Measurements from ENCODE around the gene KRT40. TPM values are rescaled to one million over a fixed set of nuclear protein-coding genes. Genes with fewer than 3 reads are reported as not detected.

Gene KRT40
- not detected in 2 replicates for total RNA-seq

DNA sequence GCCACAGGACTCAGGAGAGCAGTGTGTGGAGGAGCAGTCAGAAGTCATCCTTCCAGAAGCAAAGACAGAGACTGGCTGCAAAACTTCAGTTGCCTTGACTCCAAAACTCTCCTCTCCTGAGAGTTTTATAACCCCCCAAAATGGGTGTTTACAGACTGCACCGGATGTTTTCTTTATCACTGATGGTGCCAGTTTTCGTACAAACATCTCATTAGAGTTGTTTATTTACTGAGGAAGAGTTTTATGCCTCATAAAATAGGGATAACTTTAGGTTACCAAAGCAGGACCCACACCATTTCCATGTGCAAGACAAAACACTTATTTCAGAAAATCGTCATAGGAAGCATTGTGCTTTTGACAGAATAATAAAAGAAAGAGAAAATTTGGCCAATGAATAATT, at the start of gene KRT40:
TSS of gene KRT40 (minus strand) at position 101 of the 400 bp plus-strand sequence. CDS start at position 48, 53 bp downstream.
- DNase-seq (ENCODE audit: low read depth), result no peak
- TF ChIP-seq CTCF (conservative IDR thresholded peaks at IDR 0.05; ENCODE audit: low read depth, low read length), result no peak
- H3K4me3 ChIP-seq (ENCODE audit: low read depth, low read length), result no peak within 1 kb of the TSS

DNA sequence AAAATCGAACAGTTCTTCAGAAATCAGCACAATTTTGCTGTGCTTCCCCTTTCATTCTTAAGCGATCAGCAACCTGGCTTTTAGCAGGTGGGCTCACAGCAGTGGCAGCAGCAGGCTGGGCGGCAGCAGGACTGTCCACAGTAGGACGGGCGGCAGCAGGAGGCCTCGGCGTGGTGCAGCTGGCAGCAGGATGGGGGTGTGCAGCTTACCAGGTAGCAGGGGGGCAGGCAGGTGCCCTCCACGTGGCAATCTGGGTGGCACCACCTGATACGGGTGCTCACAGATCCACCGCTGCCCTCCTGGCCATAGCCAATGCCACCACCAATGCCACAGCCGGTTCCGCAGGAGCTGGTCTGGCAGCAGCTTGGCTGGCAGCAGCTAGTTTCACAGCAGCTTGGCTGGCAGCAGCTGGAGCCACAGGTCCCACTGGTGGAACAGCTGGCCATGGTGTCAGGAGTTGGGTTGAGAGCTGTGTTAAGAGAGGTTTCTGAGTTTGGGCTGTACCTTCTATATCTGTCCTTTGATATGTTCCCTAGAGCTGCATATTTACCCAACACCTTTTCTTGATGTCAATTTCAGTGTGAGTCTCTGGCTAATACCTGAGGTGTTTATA, 45.6 kb upstream of the KRT40 start, which contains the start of gene KRTAP1-4:
TSS of gene KRTAP1-4 (minus strand) at position 563 of the 613 bp plus-strand sequence. CDS start at position 446, 117 bp downstream.
- no peak within 1 kb of the TSS for H3K4me3 ChIP-seq (ENCODE audit: low read depth, low read length)
- no peak for TF ChIP-seq CTCF (conservative IDR thresholded peaks at IDR 0.05; ENCODE audit: low read depth, low read length)
- DNase-seq (ENCODE audit: low read depth), result no peak

- no peak for TF ChIP-seq CTCF (conservative IDR thresholded peaks at IDR 0.05; ENCODE audit: low read depth, low read length)
- DNase-seq (ENCODE audit: low read depth), result no peak
Measured at GRCh38 chr17:41026715-41027471, 42.8 kb upstream of the KRT40 start, which contains the start of gene KRTAP1-5. KRTAP1-5 (minus strand) TSS chr17:41027208; CDS start chr17:41027155, 53 bp downstream.

GRCh38 chr17:41024697-41025096, 40.6 kb upstream of the KRT40 start:
- H3K4me3 ChIP-seq (ENCODE audit: low read depth, low read length), result no peak overlapping the region
- no peak for TF ChIP-seq CTCF (conservative IDR thresholded peaks at IDR 0.05; ENCODE audit: low read depth, low read length)

More at GRCh38 chr17:41026715-41027471, 42.8 kb upstream of the KRT40 start, which contains the start of gene KRTAP1-5:
- H3K4me3 ChIP-seq (ENCODE audit: low read depth, low read length), result no peak within 1 kb of the TSS

DNA sequence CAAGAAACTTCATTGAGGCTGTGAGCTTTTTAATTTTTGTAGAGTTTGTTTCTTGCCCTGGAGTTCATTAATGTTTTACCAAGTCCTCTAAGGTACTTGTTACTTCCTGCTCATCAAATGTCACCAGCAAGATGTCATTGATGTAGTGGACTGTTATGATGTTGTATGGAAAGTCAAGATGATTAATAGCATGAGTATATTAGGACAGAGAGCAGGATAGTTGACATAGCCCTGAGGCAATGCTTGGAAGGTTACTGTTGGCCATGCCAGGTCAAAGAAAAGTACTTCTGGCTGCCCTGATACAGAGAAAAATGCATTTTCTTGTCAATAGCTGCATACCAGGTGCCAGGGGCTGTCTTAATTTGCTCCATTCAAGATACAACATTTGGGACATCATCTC, 36.2 kb upstream of the KRT40 start:
- no peak for TF ChIP-seq CTCF (conservative IDR thresholded peaks at IDR 0.05; ENCODE audit: low read depth, low read length)
- H3K4me3 ChIP-seq (ENCODE audit: low read depth, low read length), result no peak overlapping the region
- no peak for DNase-seq (ENCODE audit: low read depth)

More at GRCh38 chr17:41024697-41025096, 40.6 kb upstream of the KRT40 start:
- no peak for DNase-seq (ENCODE audit: low read depth)

GRCh38 chr17:41019415-41019814, 35.3 kb upstream of the KRT40 start:
- no peak for DNase-seq (ENCODE audit: low read depth)
- no peak overlapping the region for H3K4me3 ChIP-seq (ENCODE audit: low read depth, low read length)
- TF ChIP-seq CTCF (conservative IDR thresholded peaks at IDR 0.05; ENCODE audit: low read depth, low read length), result no peak
